Coronary artery (tissue), 2 donors: ENCODE data around the gene SLC35G4.

Source experiments
- DNase-seq: peaks from one replicate; pipeline ENCODE4 v3.0.0-alpha.2; 2017; ENCODE audit warnings: low spot score
- H3K27ac ChIP-seq, 2 donors: fragments of 200-600 bp; sonication (generic); one replicate each; pipeline ENCODE4 v1.5.1; 2016 to 2019
- H3K4me3 ChIP-seq: fragments of 200-600 bp; sonication (generic); 2 replicates; pipeline ENCODE4 v1.5.1; 2016; ENCODE audit warnings: mild to moderate bottlenecking, moderate library complexity
- CTCF ChIP-seq: fragments of 200-600 bp; sonication (generic); IDR thresholded peaks from one replicate; pipeline ENCODE4 v1.5.1; 2019; ENCODE audit warnings: antibody characterized with exemption

Gene SLC35G4

GRCh38 chr18:11658019-11658418, 48.6 kb downstream of the SLC35G4 start:
- DNase-seq = no peak
- Histone ChIP-seq H3K27ac (no peak overlapping the region), H3K4me3 (no peak overlapping the region)
- no peak for TF ChIP-seq CTCF

- H3K27ac ChIP-seq = no peak overlapping the region
- no peak for DNase-seq
- TF ChIP-seq CTCF = no peak
- H3K4me3 ChIP-seq = no peak overlapping the region
These were observed 49.6 kb downstream of the SLC35G4 start for GRCh38 chr18:11658989-11659388.
